K562 (cell line): ENCODE data around the gene RNPEP. TPM values are rescaled to one million over a fixed set of nuclear protein-coding genes. Genes with fewer than 3 reads are reported as not detected.
A peak's percentile ranks its signal among the peaks of the same experiment; 100 is the strongest.

Experiments used
- GTF2E2 ChIP-seq: fragments of 200-800 bp; sonication (Bioruptor generic); IDR thresholded peaks from 2 replicates; pipeline ENCODE4 v1.6.1; 2016; ENCODE audit warnings: missing genetic modification characterization, missing compliant biosample characterization
- HDAC3 ChIP-seq: fragments of 450-650 bp; IDR thresholded peaks from 2 replicates; pipeline ENCODE4 v1.6.1; 2018; ENCODE audit warnings: borderline replicate concordance, mild to moderate bottlenecking, moderate library complexity; ENCODE audit not compliant: partially characterized antibody
- HMG20B ChIP-seq: fragments of 250-450 bp; sonication (Bioruptor Pico); IDR thresholded peaks from 2 replicates; pipeline ENCODE4 v1.5.0; 2021; ENCODE audit warnings: mild to moderate bottlenecking
- HMGXB4 ChIP-seq: sonication (generic); formaldehyde crosslinking; IDR thresholded peaks from 2 replicates; pipeline ENCODE4 v1.8.1; 2023; ENCODE audit warnings: mild to moderate bottlenecking, missing genetic modification reagents
- REST ChIP-seq, 2 experiments: fragments of 450-650 bp; formaldehyde crosslinking in 1 of 2; IDR thresholded peaks; 2 replicates each; pipeline versions ENCODE4 v1.4.0 to v1.6.1; 2014 to 2020; ENCODE audit warnings: mild to moderate bottlenecking in 2 of 2, borderline replicate concordance in 1 of 2, low read depth in 1 of 2
- SIX5 ChIP-seq, 2 experiments: IDR thresholded peaks; 2 replicates each; pipeline ENCODE4 v1.6.1; 2011; ENCODE audit warnings: low read length in 2 of 2, borderline replicate concordance in 1 of 2, low read depth in 1 of 2, mild to moderate bottlenecking in 1 of 2, moderate library complexity in 1 of 2; ENCODE audit not compliant: insufficient read depth in 1 of 2
- SREBF1 ChIP-seq: fragments of 150-350 bp; IDR thresholded peaks from 2 replicates; pipeline ENCODE4 v1.6.1; 2014; ENCODE audit warnings: antibody characterized with exemption, low read depth, low read length, borderline replicate concordance
- SRSF3 ChIP-seq: fragments of 200-400 bp; formaldehyde crosslinking; IDR thresholded peaks from 2 replicates; pipeline ENCODE4 v1.6.1; 2016; ENCODE audit warnings: mild to moderate bottlenecking, low read length, moderate library complexity; ENCODE audit not compliant: insufficient read depth
- TEAD2 ChIP-seq: fragments of 450-650 bp; IDR thresholded peaks from 2 replicates; pipeline ENCODE4 v1.6.1; 2016; ENCODE audit warnings: missing genetic modification characterization, control low read depth, missing compliant biosample characterization
- THRAP3 ChIP-seq: fragments of 450-650 bp; IDR thresholded peaks from 2 replicates; pipeline ENCODE4 v1.6.1; 2016; ENCODE audit warnings: mild to moderate bottlenecking, inconsistent platforms, borderline replicate concordance
- ZNF140 ChIP-seq: fragments of 250-450 bp; sonication (Bioruptor Pico); IDR thresholded peaks from 2 replicates; pipeline ENCODE4 v1.8.0; 2021; ENCODE audit warnings: moderate library complexity, mild to moderate bottlenecking, inconsistent platforms
- ZNF232 ChIP-seq: sonication (generic); formaldehyde crosslinking; IDR thresholded peaks from 2 replicates; pipeline ENCODE4 v1.8.0; 2022; ENCODE audit warnings: mild to moderate bottlenecking, missing genetic modification reagents
- ZNF609 ChIP-seq: sonication (generic); formaldehyde crosslinking; IDR thresholded peaks from 2 replicates; pipeline ENCODE4 v1.8.1; 2023; ENCODE audit warnings: missing genetic modification reagents, mild to moderate bottlenecking, borderline replicate concordance
- polyA plus RNA-seq, 8 experiments: library from polyadenylated mRNA; depleted of rRNA in 4 of 8; stranded (reverse) in 5 of 8; unstranded in 3 of 8; fragments of >200 nt; fragmentation: Nextera tagmentation in 2 of 8; fragmentation: Illumina TruSeq in 1 of 8; extraction: Ambion mirVana in 2 of 8; extraction: Trizol in 1 of 8; gene quantifications; 2 replicates each; pipeline versions ENCODE4 v1.2.1 to v1.2.3, GENCODE V29; 2011 to 2014; ENCODE audit warnings: inconsistent platforms in 1 of 8, missing spikeins in 1 of 8
- total RNA-seq, 7 experiments: library from RNA; depleted of rRNA in 6 of 7; stranded (reverse); fragments of >200 nt in 6 of 7; fragmentation: Illumina TruSeq in 2 of 7; extraction: Trizol in 2 of 7; gene quantifications; 2 replicates each; pipeline versions ENCODE4 v1.2.1 to v1.2.3, GENCODE V29; 2011 to 2021; ENCODE audit warnings: low replicate concordance in 1 of 7

Gene RNPEP
- total and polyA plus RNA-seq, 9 of the 15 experiments (the other 6 are each of a cell fraction or from before 2014, with no cell fraction given): 27.5 to 131 (median 63.4) TPM

- TF ChIP-seq HMGXB4 (no peak), ZNF140 (CRISPR knock-in tag) (no peak), HDAC3 (no peak), HMG20B (CRISPR knock-in tag) (no peak), SREBF1 (no peak), SRSF3 (no peak), ZNF232 (CRISPR knock-in tag) (no peak), ZNF609 (CRISPR knock-in tag) (no peak), TEAD2 (tag) (no peak), THRAP3 (no peak), SIX5 (IDR thresholded peaks at IDR 0.05; ENCODE audit: borderline replicate concordance in 1 of 2, insufficient read depth in 1 of 2, low read depth in 1 of 2, low read length in 2 of 2) (no peak), GTF2E2 (tag) (no peak), REST (IDR thresholded peaks at IDR 0.05; ENCODE audit: borderline replicate concordance) (peak; percentile 71), REST (CRISPR knock-in tag; IDR thresholded peaks at IDR 0.05; ENCODE audit: low read depth) (no peak)
Measured at GRCh38 chr1:202023001-202023433, 40.6 kb downstream of the RNPEP start (continued).
